ENCODE measurements around the gene CCND2.

DNA sequence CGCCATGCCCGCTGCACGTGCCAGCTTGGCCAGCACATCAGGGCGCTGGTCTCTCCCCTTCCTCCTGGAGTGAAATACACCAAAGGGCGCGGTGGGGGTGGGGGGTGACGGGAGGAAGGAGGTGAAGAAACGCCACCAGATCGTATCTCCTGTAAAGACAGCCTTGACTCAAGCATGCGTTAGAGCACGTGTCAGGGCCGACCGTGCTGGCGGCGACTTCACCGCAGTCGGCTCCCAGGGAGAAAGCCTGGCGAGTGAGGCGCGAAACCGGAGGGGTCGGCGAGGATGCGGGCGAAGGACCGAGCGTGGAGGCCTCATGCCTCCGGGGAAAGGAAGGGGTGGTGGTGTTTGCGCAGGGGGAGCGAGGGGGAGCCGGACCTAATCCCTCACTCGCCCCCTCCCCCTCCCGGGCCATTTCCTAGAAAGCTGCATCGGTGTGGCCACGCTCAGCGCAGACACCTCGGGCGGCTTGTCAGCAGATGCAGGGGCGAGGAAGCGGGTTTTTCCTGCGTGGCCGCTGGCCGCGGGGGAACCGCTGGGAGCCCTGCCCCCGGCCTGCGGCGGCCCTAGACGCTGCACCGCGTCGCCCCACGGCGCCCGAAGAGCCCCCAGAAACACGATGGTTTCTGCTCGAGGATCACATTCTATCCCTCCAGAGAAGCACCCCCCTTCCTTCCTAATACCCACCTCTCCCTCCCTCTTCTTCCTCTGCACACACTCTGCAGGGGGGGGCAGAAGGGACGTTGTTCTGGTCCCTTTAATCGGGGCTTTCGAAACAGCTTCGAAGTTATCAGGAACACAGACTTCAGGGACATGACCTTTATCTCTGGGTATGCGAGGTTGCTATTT, 914 bp upstream of the CCND2 start:
- TF ChIP-seq, protein P1, sequence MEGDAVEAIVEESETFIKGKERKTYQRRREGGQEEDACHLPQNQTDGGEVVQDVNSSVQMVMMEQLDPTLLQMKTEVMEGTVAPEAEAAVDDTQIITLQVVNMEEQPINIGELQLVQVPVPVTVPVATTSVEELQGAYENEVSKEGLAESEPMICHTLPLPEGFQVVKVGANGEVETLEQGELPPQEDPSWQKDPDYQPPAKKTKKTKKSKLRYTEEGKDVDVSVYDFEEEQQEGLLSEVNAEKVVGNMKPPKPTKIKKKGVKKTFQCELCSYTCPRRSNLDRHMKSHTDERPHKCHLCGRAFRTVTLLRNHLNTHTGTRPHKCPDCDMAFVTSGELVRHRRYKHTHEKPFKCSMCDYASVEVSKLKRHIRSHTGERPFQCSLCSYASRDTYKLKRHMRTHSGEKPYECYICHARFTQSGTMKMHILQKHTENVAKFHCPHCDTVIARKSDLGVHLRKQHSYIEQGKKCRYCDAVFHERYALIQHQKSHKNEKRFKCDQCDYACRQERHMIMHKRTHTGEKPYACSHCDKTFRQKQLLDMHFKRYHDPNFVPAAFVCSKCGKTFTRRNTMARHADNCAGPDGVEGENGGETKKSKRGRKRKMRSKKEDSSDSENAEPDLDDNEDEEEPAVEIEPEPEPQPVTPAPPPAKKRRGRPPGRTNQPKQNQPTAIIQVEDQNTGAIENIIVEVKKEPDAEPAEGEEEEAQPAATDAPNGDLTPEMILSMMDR (conservative IDR thresholded peaks at IDR 0.05; ENCODE audit: low read length), result no peak
- TF ChIP-seq EZH2phosphoT487 (IDR thresholded peaks at IDR 0.05; ENCODE audit: borderline replicate concordance), result no peak

Data from Loucy (cell line).